ENCODE results near the gene CASP12.

Gene CASP12

DNA sequence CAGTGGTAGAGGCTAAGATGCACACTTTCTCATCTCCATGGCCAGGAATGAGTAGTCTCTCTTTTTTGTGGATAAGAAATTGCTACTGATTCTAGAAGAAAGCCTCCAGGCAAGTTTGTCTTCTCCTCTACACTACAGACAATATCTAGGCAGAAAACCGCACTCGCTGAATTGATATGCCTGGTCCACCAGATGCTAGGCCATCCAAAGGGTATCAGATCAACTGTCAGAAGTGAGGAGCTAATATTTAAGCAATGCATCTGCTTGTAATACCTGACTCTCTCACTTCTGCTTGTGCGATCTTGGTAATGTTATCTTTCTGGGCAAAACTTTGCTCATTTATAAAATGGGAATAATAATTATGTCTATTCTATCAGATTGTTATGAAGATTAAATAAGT is 45.0 kb downstream of the CASP12 start:
- ATAC-seq, result peak; percentile 70
- TF ChIP-seq GLIS3 (CRISPR knock-in tag; IDR thresholded peaks at IDR 0.05) (no peak), PPARA (CRISPR knock-in tag; IDR thresholded peaks at IDR 0.05; ENCODE audit: borderline replicate concordance) (no peak)

DNA sequence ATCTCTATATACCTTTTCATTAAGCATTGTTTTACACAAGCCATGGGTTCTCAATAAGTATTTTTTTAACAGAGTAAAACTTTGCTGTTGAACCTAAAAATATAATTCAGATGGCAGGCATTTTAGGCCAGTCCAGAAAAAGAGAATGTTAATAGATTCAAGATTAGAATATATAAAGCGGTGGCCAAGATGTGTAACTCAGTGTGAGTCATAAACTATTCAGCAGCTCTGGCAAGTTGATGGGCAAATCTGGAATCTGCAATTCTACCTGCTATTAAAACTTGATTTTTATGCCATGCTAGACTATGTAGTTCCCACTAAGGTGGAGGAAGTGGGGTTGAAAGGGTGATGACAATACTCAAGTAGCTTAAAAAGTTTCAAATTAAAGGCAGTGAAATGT is 45.4 kb downstream of the CASP12 start:
- no peak for TF ChIP-seq ZNF565 (CRISPR knock-in tag; conservative IDR thresholded peaks at IDR 0.05; ENCODE audit: low read depth)
- TF ChIP-seq, protein P1, sequence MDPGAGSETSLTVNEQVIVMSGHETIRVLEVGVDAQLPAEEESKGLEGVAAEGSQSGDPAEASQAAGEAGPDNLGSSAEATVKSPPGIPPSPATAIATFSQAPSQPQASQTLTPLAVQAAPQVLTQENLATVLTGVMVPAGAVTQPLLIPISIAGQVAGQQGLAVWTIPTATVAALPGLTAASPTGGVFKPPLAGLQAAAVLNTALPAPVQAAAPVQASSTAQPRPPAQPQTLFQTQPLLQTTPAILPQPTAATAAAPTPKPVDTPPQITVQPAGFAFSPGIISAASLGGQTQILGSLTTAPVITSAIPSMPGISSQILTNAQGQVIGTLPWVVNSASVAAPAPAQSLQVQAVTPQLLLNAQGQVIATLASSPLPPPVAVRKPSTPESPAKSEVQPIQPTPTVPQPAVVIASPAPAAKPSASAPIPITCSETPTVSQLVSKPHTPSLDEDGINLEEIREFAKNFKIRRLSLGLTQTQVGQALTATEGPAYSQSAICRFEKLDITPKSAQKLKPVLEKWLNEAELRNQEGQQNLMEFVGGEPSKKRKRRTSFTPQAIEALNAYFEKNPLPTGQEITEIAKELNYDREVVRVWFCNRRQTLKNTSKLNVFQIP (CRISPR knock-in tag; IDR thresholded peaks at IDR 0.05; ENCODE audit: borderline replicate concordance, low read depth), result no peak
- peak; percentile 51 for TF ChIP-seq ISL1 (CRISPR knock-in tag; IDR thresholded peaks at IDR 0.05)
- no peak for TF ChIP-seq ESRRG (CRISPR knock-in tag; IDR thresholded peaks at IDR 0.05)
- TF ChIP-seq, protein P2, sequence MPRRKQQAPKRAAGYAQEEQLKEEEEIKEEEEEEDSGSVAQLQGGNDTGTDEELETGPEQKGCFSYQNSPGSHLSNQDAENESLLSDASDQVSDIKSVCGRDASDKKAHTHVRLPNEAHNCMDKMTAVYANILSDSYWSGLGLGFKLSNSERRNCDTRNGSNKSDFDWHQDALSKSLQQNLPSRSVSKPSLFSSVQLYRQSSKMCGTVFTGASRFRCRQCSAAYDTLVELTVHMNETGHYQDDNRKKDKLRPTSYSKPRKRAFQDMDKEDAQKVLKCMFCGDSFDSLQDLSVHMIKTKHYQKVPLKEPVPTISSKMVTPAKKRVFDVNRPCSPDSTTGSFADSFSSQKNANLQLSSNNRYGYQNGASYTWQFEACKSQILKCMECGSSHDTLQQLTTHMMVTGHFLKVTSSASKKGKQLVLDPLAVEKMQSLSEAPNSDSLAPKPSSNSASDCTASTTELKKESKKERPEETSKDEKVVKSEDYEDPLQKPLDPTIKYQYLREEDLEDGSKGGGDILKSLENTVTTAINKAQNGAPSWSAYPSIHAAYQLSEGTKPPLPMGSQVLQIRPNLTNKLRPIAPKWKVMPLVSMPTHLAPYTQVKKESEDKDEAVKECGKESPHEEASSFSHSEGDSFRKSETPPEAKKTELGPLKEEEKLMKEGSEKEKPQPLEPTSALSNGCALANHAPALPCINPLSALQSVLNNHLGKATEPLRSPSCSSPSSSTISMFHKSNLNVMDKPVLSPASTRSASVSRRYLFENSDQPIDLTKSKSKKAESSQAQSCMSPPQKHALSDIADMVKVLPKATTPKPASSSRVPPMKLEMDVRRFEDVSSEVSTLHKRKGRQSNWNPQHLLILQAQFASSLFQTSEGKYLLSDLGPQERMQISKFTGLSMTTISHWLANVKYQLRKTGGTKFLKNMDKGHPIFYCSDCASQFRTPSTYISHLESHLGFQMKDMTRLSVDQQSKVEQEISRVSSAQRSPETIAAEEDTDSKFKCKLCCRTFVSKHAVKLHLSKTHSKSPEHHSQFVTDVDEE (CRISPR knock-in tag; IDR thresholded peaks at IDR 0.05), result 0 out of 2 replicates have a peak, but pooled peaks have one; percentile 46
- ATAC-seq, result peak; percentile 94

DNA sequence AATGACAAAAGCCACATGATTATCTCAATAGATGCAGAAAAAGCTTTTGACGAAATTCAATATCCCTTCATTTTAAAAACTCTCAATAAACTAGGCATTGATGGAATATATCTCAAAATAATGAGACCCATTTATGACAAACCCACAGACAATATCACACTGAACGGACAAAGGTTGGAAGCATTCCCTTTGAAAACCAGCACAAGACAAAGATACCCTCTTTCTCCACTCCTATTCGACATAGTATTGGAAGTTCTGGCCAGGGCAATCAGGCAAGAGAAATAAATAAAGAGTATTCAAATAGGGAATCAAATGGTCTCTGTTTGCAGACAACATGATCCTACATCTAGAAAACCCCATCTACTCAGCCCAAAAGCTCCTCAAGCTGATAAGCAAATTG is 52.0 kb downstream of the CASP12 start:
- ATAC-seq, result no peak
- TF ChIP-seq, protein P3, sequence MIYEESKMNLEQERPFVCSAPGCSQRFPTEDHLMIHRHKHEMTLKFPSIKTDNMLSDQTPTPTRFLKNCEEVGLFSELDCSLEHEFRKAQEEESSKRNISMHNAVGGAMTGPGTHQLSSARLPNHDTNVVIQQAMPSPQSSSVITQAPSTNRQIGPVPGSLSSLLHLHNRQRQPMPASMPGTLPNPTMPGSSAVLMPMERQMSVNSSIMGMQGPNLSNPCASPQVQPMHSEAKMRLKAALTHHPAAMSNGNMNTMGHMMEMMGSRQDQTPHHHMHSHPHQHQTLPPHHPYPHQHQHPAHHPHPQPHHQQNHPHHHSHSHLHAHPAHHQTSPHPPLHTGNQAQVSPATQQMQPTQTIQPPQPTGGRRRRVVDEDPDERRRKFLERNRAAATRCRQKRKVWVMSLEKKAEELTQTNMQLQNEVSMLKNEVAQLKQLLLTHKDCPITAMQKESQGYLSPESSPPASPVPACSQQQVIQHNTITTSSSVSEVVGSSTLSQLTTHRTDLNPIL (CRISPR knock-in tag; IDR thresholded peaks at IDR 0.05; ENCODE audit: low read depth), result no peak
- TF ChIP-seq ZNF8 (CRISPR knock-in tag; IDR thresholded peaks at IDR 0.05) (no peak), ESRRG (CRISPR knock-in tag; IDR thresholded peaks at IDR 0.05) (no peak), ZFP3 (CRISPR knock-in tag; IDR thresholded peaks at IDR 0.05) (no peak), ZNF565 (CRISPR knock-in tag; conservative IDR thresholded peaks at IDR 0.05; ENCODE audit: low read depth) (no peak), SNAI2 (CRISPR knock-in tag; IDR thresholded peaks at IDR 0.05) (no peak), ISL1 (CRISPR knock-in tag; IDR thresholded peaks at IDR 0.05) (no peak), OSR1 (CRISPR knock-in tag; IDR thresholded peaks at IDR 0.05) (no peak), ZNF70 (CRISPR knock-in tag; IDR thresholded peaks at IDR 0.05) (no peak), ZC3H10 (CRISPR knock-in tag; IDR thresholded peaks at IDR 0.05) (no peak), TCF4 (CRISPR knock-in tag; IDR thresholded peaks at IDR 0.05; ENCODE audit: borderline replicate concordance) (no peak), TOX (CRISPR knock-in tag; IDR thresholded peaks at IDR 0.05; ENCODE audit: borderline replicate concordance) (no peak), ARNTL (CRISPR knock-in tag; IDR thresholded peaks at IDR 0.05; ENCODE audit: borderline replicate concordance, low read depth) (no peak), RARB (CRISPR knock-in tag; IDR thresholded peaks at IDR 0.05) (no peak)
- TF ChIP-seq, protein P2 (CRISPR knock-in tag; IDR thresholded peaks at IDR 0.05), result no peak
- TF ChIP-seq, protein P4, sequence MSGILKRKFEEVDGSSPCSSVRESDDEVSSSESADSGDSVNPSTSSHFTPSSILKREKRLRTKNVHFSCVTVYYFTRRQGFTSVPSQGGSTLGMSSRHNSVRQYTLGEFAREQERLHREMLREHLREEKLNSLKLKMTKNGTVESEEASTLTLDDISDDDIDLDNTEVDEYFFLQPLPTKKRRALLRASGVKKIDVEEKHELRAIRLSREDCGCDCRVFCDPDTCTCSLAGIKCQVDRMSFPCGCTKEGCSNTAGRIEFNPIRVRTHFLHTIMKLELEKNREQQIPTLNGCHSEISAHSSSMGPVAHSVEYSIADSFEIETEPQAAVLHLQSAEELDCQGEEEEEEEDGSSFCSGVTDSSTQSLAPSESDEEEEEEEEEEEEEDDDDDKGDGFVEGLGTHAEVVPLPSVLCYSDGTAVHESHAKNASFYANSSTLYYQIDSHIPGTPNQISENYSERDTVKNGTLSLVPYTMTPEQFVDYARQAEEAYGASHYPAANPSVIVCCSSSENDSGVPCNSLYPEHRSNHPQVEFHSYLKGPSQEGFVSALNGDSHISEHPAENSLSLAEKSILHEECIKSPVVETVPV (CRISPR knock-in tag; IDR thresholded peaks at IDR 0.05), result no peak
- TF ChIP-seq, protein P1 (CRISPR knock-in tag; IDR thresholded peaks at IDR 0.05; ENCODE audit: borderline replicate concordance, low read depth), result no peak

Data from SK-N-SH treated with all-trans-retinoic acid at 6 μM for 48 hours (cell line).